Neutrophil (primary cell): ENCODE results near the gene SKIC3.

Experiments used
- H3K27ac ChIP-seq: fragments of 200-600 bp; sonication (generic); 2 replicates; pipeline ENCODE4 v1.5.1; 2016; ENCODE audit warnings: mild to moderate bottlenecking, moderate library complexity
- H3K27me3 ChIP-seq: fragments of 200-600 bp; sonication (generic); 2 replicates; pipeline ENCODE4 v1.6.0; 2016; ENCODE audit warnings: mild to moderate bottlenecking
- H3K36me3 ChIP-seq: fragments of 200-600 bp; sonication (generic); 2 replicates; pipeline ENCODE4 v1.5.1; 2017
- H3K4me1 ChIP-seq, 2 experiments: fragments of 200-600 bp in 1 of 2; sonication (generic) in 1 of 2; 1 replicate in 1 of 2; 2 replicates in 1 of 2; pipeline versions ENCODE4 v1.5.1 to v1.6.1; 2013 to 2016; ENCODE audit warnings: low read depth in 1 of 2, low read length in 1 of 2, mild to moderate bottlenecking in 1 of 2, moderate library complexity in 1 of 2; ENCODE audit not compliant: control insufficient read depth in 1 of 2, insufficient read depth in 1 of 2
- H3K4me3 ChIP-seq, 2 experiments: fragments of 200-600 bp in 1 of 2; sonication (generic) in 1 of 2; 1 replicate in 1 of 2; 2 replicates in 1 of 2; pipeline ENCODE4 v1.5.1; 2013 to 2016; ENCODE audit warnings: low read depth in 1 of 2, low read length in 1 of 2, mild to moderate bottlenecking in 1 of 2, moderate library complexity in 1 of 2
- H3K9me3 ChIP-seq: fragments of 200-600 bp; sonication (generic); 2 replicates; pipeline ENCODE4 v1.5.1; 2016
- TF ChIP-seq, protein P1 (sequence below): fragments of 200-600 bp; sonication (generic); IDR thresholded peaks from 2 replicates; pipeline ENCODE4 v1.5.1; 2016; ENCODE audit warnings: antibody characterized with exemption

SKIC3 gene

GRCh38 chr5:95590880-95591279 is 36.1 kb upstream of the SKIC3 start:
- Histone ChIP-seq H3K27me3 (no peaks in the 10 kb centered on the region), H3K9me3 (no peaks in the 10 kb centered on the region), H3K36me3 (no peaks in the 10 kb centered on the region), H3K4me1 (no peaks in the 10 kb centered on the region), H3K4me3 (no peak overlapping the region), H3K27ac (no peak overlapping the region)
- TF ChIP-seq, protein P1, sequence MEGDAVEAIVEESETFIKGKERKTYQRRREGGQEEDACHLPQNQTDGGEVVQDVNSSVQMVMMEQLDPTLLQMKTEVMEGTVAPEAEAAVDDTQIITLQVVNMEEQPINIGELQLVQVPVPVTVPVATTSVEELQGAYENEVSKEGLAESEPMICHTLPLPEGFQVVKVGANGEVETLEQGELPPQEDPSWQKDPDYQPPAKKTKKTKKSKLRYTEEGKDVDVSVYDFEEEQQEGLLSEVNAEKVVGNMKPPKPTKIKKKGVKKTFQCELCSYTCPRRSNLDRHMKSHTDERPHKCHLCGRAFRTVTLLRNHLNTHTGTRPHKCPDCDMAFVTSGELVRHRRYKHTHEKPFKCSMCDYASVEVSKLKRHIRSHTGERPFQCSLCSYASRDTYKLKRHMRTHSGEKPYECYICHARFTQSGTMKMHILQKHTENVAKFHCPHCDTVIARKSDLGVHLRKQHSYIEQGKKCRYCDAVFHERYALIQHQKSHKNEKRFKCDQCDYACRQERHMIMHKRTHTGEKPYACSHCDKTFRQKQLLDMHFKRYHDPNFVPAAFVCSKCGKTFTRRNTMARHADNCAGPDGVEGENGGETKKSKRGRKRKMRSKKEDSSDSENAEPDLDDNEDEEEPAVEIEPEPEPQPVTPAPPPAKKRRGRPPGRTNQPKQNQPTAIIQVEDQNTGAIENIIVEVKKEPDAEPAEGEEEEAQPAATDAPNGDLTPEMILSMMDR = no peak

DNA sequence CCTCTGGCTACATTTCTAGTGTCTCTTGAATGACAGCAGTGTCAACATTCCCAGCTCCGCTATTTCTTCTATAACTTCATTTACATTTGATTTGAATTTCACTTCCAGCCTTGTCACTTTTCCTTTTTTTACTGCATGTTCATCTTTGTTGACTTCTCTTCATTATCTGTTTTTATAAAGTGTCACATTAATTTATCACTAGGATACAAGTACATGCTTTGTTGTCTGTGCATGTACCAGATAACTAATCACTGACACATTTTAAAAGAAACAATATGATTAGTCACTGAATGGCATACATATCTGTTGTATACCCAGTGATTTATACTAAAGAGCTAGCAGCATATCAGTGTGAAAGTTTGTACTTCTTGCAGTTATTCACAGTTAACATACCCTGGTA is 29.2 kb upstream of the SKIC3 start:
- Histone ChIP-seq H3K36me3 (no peaks in the 10 kb centered on the region), H3K4me3 (no peak overlapping the region), H3K27me3 (no peaks in the 10 kb centered on the region), H3K27ac (no peak overlapping the region), H3K4me1 (no peaks in the 10 kb centered on the region), H3K9me3 (no peaks in the 10 kb centered on the region)
- TF ChIP-seq, protein P1 = no peak

- Histone ChIP-seq H3K9me3 (no peaks in the 10 kb centered on the region), H3K36me3 (no peaks in the 10 kb centered on the region), H3K27me3 (no peaks in the 10 kb centered on the region), H3K27ac (no peak overlapping the region), H3K4me1 (no peaks in the 10 kb centered on the region), H3K4me3 (no peak overlapping the region)
- TF ChIP-seq, protein P1 = no peak
These were observed 26.8 kb upstream of the SKIC3 start for GRCh38 chr5:95581576-95581975.

DNA sequence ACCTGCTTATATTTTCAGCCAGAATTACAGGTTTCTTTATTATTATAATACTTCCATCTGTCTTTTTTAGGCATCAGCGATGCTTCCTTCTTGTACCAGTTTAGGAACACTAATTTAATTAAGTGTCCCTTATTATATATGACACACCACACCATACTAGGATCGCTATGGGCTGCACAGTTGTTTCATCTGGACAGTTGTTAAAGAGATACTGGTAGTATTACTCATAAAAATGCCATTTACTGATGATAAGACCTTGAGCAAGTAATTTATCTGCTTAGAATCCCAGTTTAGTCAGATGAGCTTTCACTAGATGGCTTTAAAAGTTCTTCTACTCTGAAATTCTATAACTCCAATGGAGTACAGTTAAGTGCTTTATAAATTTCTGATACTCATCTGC is 17.2 kb upstream of the SKIC3 start:
- H3K4me1 ChIP-seq = no peaks in the 10 kb centered on the region
- H3K27ac ChIP-seq = no peak overlapping the region
- no peaks in the 10 kb centered on the region for H3K27me3 ChIP-seq
- H3K4me3 ChIP-seq = no peak overlapping the region
- H3K36me3 ChIP-seq = no peaks in the 10 kb centered on the region
- no peaks in the 10 kb centered on the region for H3K9me3 ChIP-seq
- TF ChIP-seq, protein P1 = no peak

DNA sequence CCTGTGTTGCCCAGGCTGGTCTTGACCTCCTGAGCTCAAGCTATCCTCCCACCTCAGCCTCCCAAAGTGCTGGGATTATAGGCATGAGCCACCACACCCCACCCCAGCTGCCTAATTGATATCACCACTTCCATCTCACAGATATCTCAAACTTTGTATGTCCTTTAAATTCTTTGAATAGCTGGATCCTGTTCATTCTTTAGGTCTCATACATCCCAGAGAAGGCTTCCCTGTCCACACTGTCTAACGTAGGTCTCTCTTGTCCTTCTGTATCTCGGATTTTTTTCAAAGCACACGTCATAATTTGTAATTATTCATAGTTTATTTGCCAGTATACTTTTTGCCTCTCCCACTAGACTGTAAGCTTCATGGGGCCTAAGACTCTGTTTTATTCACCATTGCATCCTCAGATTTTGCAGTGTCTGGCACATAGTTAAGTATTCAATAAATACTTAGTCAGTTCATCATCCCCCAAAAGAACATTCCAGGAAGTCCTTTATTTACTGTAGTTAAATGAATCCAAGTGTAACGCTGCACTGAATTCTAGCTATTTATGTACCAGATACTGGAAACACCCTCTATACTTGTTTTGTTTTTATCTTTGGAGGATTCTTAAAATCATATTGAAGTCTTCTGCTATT is 10.6 kb upstream of the SKIC3 start:
- Histone ChIP-seq H3K27ac (no peak overlapping the region), H3K27me3 (no peaks in the 10 kb centered on the region), H3K4me1 (no peaks in the 10 kb centered on the region), H3K4me3 (no peak overlapping the region), H3K36me3 (no peaks in the 10 kb centered on the region), H3K9me3 (no peaks in the 10 kb centered on the region)
- TF ChIP-seq, protein P1 = no peak
